Neural progenitor cell (in vitro differentiated cells): Measurements from ENCODE around the gene ZBTB4. TPM values are rescaled to one million over a fixed set of nuclear protein-coding genes. Genes with fewer than 3 reads are reported as not detected.
"Not testable (repeated sequence)": the region's sequence is repeated elsewhere in the genome, so short reads cannot be mapped to it uniquely, and the experiment has no call there.

ENCODE experiments used
- DNase-seq: peaks from one replicate; pipeline ENCODE4 v3.0.0-alpha.2; 2016; ENCODE audit warnings: low spot score
- H2AFZ ChIP-seq: fragments of 200-600 bp; sonication (generic); replicated peaks from 2 replicates; pipeline ENCODE4 v1.6.1; 2016; ENCODE audit warnings: antibody characterized with exemption
- H3F3A ChIP-seq: fragments of 200-600 bp; sonication (generic); 2 replicates; pipeline ENCODE4 v1.6.1; 2016; ENCODE audit warnings: antibody characterized with exemption, low read depth
- H3K27ac ChIP-seq: fragments of 200-600 bp; sonication (generic); 2 replicates; pipeline ENCODE4 v1.5.1; 2016; ENCODE audit warnings: mild to moderate bottlenecking
- H3K27me3 ChIP-seq: fragments of 200-600 bp; sonication (generic); 2 replicates; pipeline ENCODE4 v1.6.1; 2016; ENCODE audit warnings: mild to moderate bottlenecking, moderate library complexity
- H3K36me3 ChIP-seq: fragments of 200-600 bp; sonication (generic); 2 replicates; pipeline ENCODE4 v1.5.1; 2016
- H3K4me1 ChIP-seq: fragments of 200-600 bp; sonication (generic); 2 replicates; pipeline ENCODE4 v1.6.1; 2016; ENCODE audit warnings: mixed run types
- H3K4me2 ChIP-seq: fragments of 200-600 bp; sonication (generic); 2 replicates; pipeline ENCODE4 v1.6.1; 2016
- H3K4me3 ChIP-seq: fragments of 200-600 bp; sonication (generic); 2 replicates; pipeline ENCODE4 v1.5.1; 2016
- H3K79me2 ChIP-seq: fragments of 200-600 bp; sonication (generic); 2 replicates; pipeline ENCODE4 v1.6.1; 2016; ENCODE audit warnings: low read depth
- H3K9ac ChIP-seq: fragments of 200-600 bp; sonication (generic); 2 replicates; pipeline ENCODE4 v1.6.1; 2016
- H3K9me3 ChIP-seq: fragments of 200-600 bp; sonication (generic); 2 replicates; pipeline ENCODE4 v1.5.1; 2016; ENCODE audit warnings: low read depth
- H4K20me1 ChIP-seq: fragments of 200-600 bp; sonication (generic); 2 replicates; pipeline ENCODE4 v1.6.1; 2016; ENCODE audit warnings: low read depth
- H3K27ac Mint-ChIP-seq: 3 replicates; pipeline ENCODE4 v1.8.0; 2021; ENCODE audit warnings: mixed read lengths
- H3K27me3 Mint-ChIP-seq: 2 replicates; pipeline ENCODE4 v1.8.0; 2022; ENCODE audit warnings: low read depth, mild to moderate bottlenecking, inconsistent platforms, moderate library complexity, mixed read lengths; ENCODE audit not compliant: insufficient read depth
- H3K36me3 Mint-ChIP-seq: 3 replicates; pipeline ENCODE4 v1.8.0; 2021; ENCODE audit warnings: mixed read lengths
- H3K4me1 Mint-ChIP-seq: 3 replicates; pipeline ENCODE4 v1.8.0; 2021; ENCODE audit warnings: mixed read lengths
- H3K4me3 Mint-ChIP-seq: 3 replicates; pipeline ENCODE4 v1.8.0; 2021; ENCODE audit warnings: mild to moderate bottlenecking, moderate library complexity, mixed read lengths
- H3K9me3 Mint-ChIP-seq: 3 replicates; pipeline ENCODE4 v1.8.0; 2020; ENCODE audit warnings: mixed read lengths
- EZH2 ChIP-seq: fragments of 200-600 bp; sonication (generic); IDR thresholded peaks from 2 replicates; pipeline ENCODE4 v1.6.1; 2017; ENCODE audit warnings: antibody characterized with exemption, mild to moderate bottlenecking, moderate library complexity
- EZH2phosphoT487 ChIP-seq: fragments of 200-600 bp; sonication (generic); IDR thresholded peaks from 2 replicates; pipeline ENCODE4 v1.6.1; 2017; ENCODE audit warnings: antibody characterized with exemption
- total RNA-seq: library from RNA; depleted of rRNA; stranded (reverse); fragments of >200 nt; gene quantifications from 2 replicates; pipeline ENCODE4 v1.2.3, GENCODE V29; 2015; ENCODE audit warnings: low replicate concordance
- TF ChIP-seq, protein P1 (sequence below): fragments of 200-600 bp; sonication (generic); IDR thresholded peaks from 2 replicates; pipeline ENCODE4 v1.5.1; 2017; ENCODE audit warnings: antibody characterized with exemption, mild to moderate bottlenecking

Gene ZBTB4
- total RNA-seq, 1 donor from 2014 or later, result 5.4 TPM

- Mint-ChIP-seq H3K27ac (peak overlapping the region; percentile 100), H3K4me1 (peaks cover 70% of the 10 kb centered on the region), H3K4me3 (peak overlapping the region; percentile 96), H3K27me3 (peaks cover 11% of the 10 kb centered on the region)
- H2AFZ ChIP-seq, H3K9ac ChIP-seq, H3K27ac ChIP-seq, DNase-seq, H3K4me3 ChIP-seq, H3K9me3 ChIP-seq, H3K4me2 ChIP-seq, H3K36me3 ChIP-seq, H3K27me3 ChIP-seq, H3K9me3 Mint-ChIP-seq, H3K36me3 Mint-ChIP-seq: not testable (repeated sequence)
- Histone ChIP-seq H3K4me1 (peaks cover 29% of the 10 kb centered on the region), H4K20me1 (peaks cover 37% of the 10 kb centered on the region), H3F3A (peaks cover 38% of the 10 kb centered on the region), H3K79me2 (peaks cover 59% of the 10 kb centered on the region)
These were observed 2.7 kb upstream of the ZBTB4 start for GRCh38 chr17:7481842-7482741.

GRCh38 chr17:7481275-7481674 is 1.8 kb upstream of the ZBTB4 start, which contains the start of gene SLC35G6:
TSS of gene SLC35G6 (plus strand) at chr17:7481446. CDS start at chr17:7481517, 71 bp downstream.
- H2AFZ ChIP-seq, H3K4me3 ChIP-seq, DNase-seq, H3K27me3 ChIP-seq, H3K9me3 Mint-ChIP-seq, H3K9me3 ChIP-seq, H3K36me3 ChIP-seq, H3K27ac ChIP-seq, H3K9ac ChIP-seq: not testable (repeated sequence)
- Mint-ChIP-seq H3K27me3 (peaks cover 14% of the 10 kb centered on the region), H3K4me1 (peaks cover 73% of the 10 kb centered on the region), H3K27ac (peak within 1 kb of the TSS; percentile 99), H3K36me3 (peaks cover 11% of the 10 kb centered on the region), H3K4me3 (peak within 1 kb of the TSS; percentile 98)
- H3K4me2 ChIP-seq, result peak within 1 kb of the TSS; percentile 98
- peaks cover 21% of the 10 kb centered on the region for H3K4me1 ChIP-seq
- peaks cover 35% of the 10 kb centered on the region for H4K20me1 ChIP-seq
- H3K79me2 ChIP-seq, result peaks cover 59% of the 10 kb centered on the region
- H3F3A ChIP-seq, result peaks cover 37% of the 10 kb centered on the region

DNA sequence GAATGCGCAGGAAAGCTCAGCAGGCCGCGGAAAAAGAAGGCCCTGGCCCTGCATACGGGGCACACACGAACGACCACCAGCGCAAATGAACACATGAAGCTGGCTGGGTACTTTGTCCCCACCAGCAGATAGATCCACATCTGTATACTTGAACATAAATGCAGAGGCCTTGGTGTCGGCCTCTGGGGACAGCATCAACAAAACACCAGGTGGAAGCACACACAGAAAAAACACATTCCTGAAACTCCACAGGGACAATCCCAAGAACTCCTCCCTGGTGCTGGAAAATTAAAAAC is 606 bp upstream of the ZBTB4 start:
- H3K36me3 ChIP-seq, result no peaks in the 10 kb centered on the region
- peaks cover 34% of the 10 kb centered on the region for H3F3A ChIP-seq
- no peak for TF ChIP-seq EZH2phosphoT487
- no peak for TF ChIP-seq EZH2
- TF ChIP-seq, protein P1, sequence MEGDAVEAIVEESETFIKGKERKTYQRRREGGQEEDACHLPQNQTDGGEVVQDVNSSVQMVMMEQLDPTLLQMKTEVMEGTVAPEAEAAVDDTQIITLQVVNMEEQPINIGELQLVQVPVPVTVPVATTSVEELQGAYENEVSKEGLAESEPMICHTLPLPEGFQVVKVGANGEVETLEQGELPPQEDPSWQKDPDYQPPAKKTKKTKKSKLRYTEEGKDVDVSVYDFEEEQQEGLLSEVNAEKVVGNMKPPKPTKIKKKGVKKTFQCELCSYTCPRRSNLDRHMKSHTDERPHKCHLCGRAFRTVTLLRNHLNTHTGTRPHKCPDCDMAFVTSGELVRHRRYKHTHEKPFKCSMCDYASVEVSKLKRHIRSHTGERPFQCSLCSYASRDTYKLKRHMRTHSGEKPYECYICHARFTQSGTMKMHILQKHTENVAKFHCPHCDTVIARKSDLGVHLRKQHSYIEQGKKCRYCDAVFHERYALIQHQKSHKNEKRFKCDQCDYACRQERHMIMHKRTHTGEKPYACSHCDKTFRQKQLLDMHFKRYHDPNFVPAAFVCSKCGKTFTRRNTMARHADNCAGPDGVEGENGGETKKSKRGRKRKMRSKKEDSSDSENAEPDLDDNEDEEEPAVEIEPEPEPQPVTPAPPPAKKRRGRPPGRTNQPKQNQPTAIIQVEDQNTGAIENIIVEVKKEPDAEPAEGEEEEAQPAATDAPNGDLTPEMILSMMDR, result no peak
- peak overlapping the region; percentile 98 for H3K4me2 ChIP-seq
- peak overlapping the region; percentile 99 for H3K27ac Mint-ChIP-seq
- peaks cover 16% of the 10 kb centered on the region for H3K27me3 Mint-ChIP-seq
- peak overlapping the region; percentile 97 for H3K4me3 ChIP-seq
- H3K4me1 ChIP-seq, result peaks cover 19% of the 10 kb centered on the region
- H3K9me3 ChIP-seq, result no peaks in the 10 kb centered on the region
- DNase-seq, result no peak
- peak overlapping the region; percentile 36 for H3K9ac ChIP-seq
- H3K79me2 ChIP-seq, result peaks cover 59% of the 10 kb centered on the region
- H2AFZ ChIP-seq, result peak overlapping the region; percentile 65
- no peaks in the 10 kb centered on the region for H3K27me3 ChIP-seq
- H3K4me1 Mint-ChIP-seq, result peaks cover 67% of the 10 kb centered on the region
- peak overlapping the region; percentile 80 for H3K27ac ChIP-seq
- peak overlapping the region; percentile 98 for H3K4me3 Mint-ChIP-seq
- peaks cover 29% of the 10 kb centered on the region for H4K20me1 ChIP-seq
- peaks cover 9% of the 10 kb centered on the region for H3K36me3 Mint-ChIP-seq
- no peaks in the 10 kb centered on the region for H3K9me3 Mint-ChIP-seq

- DNase-seq, result peak; percentile 58
- Histone ChIP-seq H3K36me3 (no peaks in the 10 kb centered on the region), H3K4me2 (peak overlapping the region; percentile 98), H3K9ac (peak overlapping the region; percentile 79), H2AFZ (peak overlapping the region; percentile 77), H3K4me3 (peak overlapping the region; percentile 97), H3K27ac (peak overlapping the region; percentile 80), H3K9me3 (no peaks in the 10 kb centered on the region), H3F3A (peaks cover 31% of the 10 kb centered on the region), H3K79me2 (peaks cover 65% of the 10 kb centered on the region), H4K20me1 (peaks cover 26% of the 10 kb centered on the region), H3K4me1 (peaks cover 19% of the 10 kb centered on the region), H3K27me3 (no peaks in the 10 kb centered on the region)
- H3K9me3 Mint-ChIP-seq, result no peaks in the 10 kb centered on the region
- peaks cover 59% of the 10 kb centered on the region for H3K4me1 Mint-ChIP-seq
- peaks cover 7% of the 10 kb centered on the region for H3K36me3 Mint-ChIP-seq
- H3K4me3 Mint-ChIP-seq, result peak overlapping the region; percentile 91
- TF ChIP-seq EZH2phosphoT487, result no peak
- no peak for TF ChIP-seq EZH2
- TF ChIP-seq, protein P1, result no peak
- H3K27me3 Mint-ChIP-seq, result peaks cover 16% of the 10 kb centered on the region
- peak overlapping the region; percentile 96 for H3K27ac Mint-ChIP-seq
These were observed 887 bp downstream of the ZBTB4 start for GRCh38 chr17:7478276-7479212.
